Stimulated activated CD8-positive, alpha-beta memory T cell treated with anti-CD3 and anti-CD28 coated beads, Interleukin-12 subunit alpha, Interleukin-12 subunit beta, amount 100 ng/mL, for 24 hours (primary cell): Measurements from ENCODE around the gene THY1.
A peak's percentile ranks its signal among the peaks of the same experiment; 100 is the strongest.

ENCODE experiments used
- DNase-seq: peaks from one replicate; pipeline ENCODE4 v3.0.0-alpha.2; 2020; ENCODE audit errors: extremely low read depth

The THY1 gene

GRCh38 chr11:119382101-119382500, 40.9 kb downstream of the THY1 start:
- no peak for DNase-seq

GRCh38 chr11:119381181-119381988, 41.6 kb downstream of the THY1 start, which contains the start of gene USP2:
Gene USP2, minus strand, starts transcription at chr11:119381690. Its CDS starts 8,210 bp downstream, at chr11:119373480.
- DNase-seq, result peak; percentile 92

GRCh38 chr11:119380827-119381180, 42.2 kb downstream of the THY1 start:
- DNase-seq, result no peak

GRCh38 chr11:119380160-119380826, 42.7 kb downstream of the THY1 start:
- DNase-seq, result no peak

- DNase-seq, result no peak
These were observed 44.0 kb downstream of the THY1 start for GRCh38 chr11:119378851-119379465.

GRCh38 chr11:119377961-119378667, 44.9 kb downstream of the THY1 start:
- DNase-seq, result no peak

GRCh38 chr11:119377112-119377901, 45.7 kb downstream of the THY1 start:
- DNase-seq, result no peak

GRCh38 chr11:119376197-119376847, 46.6 kb downstream of the THY1 start:
- DNase-seq, result no peak

- DNase-seq, result no peak
These were observed 47.4 kb downstream of the THY1 start for GRCh38 chr11:119375337-119376196.

- DNase-seq, result no peak
These were observed 48.2 kb downstream of the THY1 start for GRCh38 chr11:119374632-119375336.

- no peak for DNase-seq
These were observed 48.9 kb downstream of the THY1 start for GRCh38 chr11:119373921-119374631.

GRCh38 chr11:119373059-119373920, 49.7 kb downstream of the THY1 start:
- no peak for DNase-seq

GRCh38 chr11:119372260-119373058, 50.5 kb downstream of the THY1 start:
- no peak for DNase-seq

GRCh38 chr11:119371778-119372182, 51.2 kb downstream of the THY1 start:
- no peak for DNase-seq

GRCh38 chr11:119371067-119371601, 51.8 kb downstream of the THY1 start:
- no peak for DNase-seq

- no peak for DNase-seq
These were observed 52.4 kb downstream of the THY1 start for GRCh38 chr11:119370486-119371046.
